NT2/D1 (cell line): Measurements from ENCODE around the gene ERBB4.

Experiments
- SUZ12 ChIP-seq: IDR thresholded peaks from 2 replicates; pipeline ENCODE4 v1.6.1; 2011; ENCODE audit not compliant: insufficient read length, insufficient read depth; ENCODE audit errors: extremely low read depth
- YY1 ChIP-seq: IDR thresholded peaks from 2 replicates; pipeline ENCODE4 v1.6.1; 2011; ENCODE audit not compliant: insufficient read length, insufficient read depth
- ZNF274 ChIP-seq: IDR thresholded peaks from 2 replicates; pipeline ENCODE4 v1.6.1; 2011; ENCODE audit warnings: mild to moderate bottlenecking, low read depth, low read length

GRCh38 chr2:212050871-212051270, 487.7 kb downstream of the ERBB4 start:
- TF ChIP-seq YY1 (no peak), ZNF274 (no peak), SUZ12 (no peak)
